Esophagus mucosa (tissue), 1 donor: ENCODE results near the gene GPR15. TPM values are rescaled to one million over a fixed set of nuclear protein-coding genes. Genes with fewer than 3 reads are reported as not detected.
A peak's percentile ranks its signal among the peaks of the same experiment; 100 is the strongest.

Experiments used
- ATAC-seq: fragments of 200-7000 bp; cut with Tn5 transposase; one replicate; pipeline ENCODE4 v1.9.1; 2020
- total RNA-seq: library from RNA; stranded (reverse); gene quantifications from one replicate; pipeline ENCODE4 v1.2.4, GENCODE V29; 2023
- donor health status: DM: yes; HTN: yes; CAD: no.

GPR15 gene
- 0.32 TPM for total RNA-seq

DNA sequence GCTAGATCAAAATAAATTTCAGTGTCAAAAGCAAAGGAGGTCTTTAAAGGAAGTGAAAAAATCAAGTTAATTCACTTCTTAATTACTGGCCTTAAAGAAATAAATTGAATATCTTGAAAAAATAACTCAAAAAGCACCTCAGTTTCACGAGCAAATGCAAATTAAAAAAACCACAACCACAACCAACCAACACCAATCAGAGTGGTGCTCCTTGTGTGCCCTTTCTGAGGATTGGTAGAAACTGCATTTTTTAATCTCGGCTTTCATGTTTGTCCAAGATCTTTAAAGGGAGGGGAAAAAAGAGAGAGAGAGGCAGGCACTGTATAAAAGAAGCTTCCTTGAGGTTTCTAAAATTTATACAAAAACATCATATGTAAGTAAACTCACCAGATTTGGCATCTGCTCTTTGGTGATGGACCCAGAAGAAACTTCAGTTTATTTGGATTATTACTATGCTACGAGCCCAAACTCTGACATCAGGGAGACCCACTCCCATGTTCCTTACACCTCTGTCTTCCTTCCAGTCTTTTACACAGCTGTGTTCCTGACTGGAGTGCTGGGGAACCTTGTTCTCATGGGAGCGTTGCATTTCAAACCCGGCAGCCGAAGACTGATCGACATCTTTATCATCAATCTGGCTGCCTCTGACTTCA lies at the start of gene GPR15:
TSS of gene GPR15 (plus strand) at position 357 of the 653 bp plus-strand sequence. CDS start at position 413, 56 bp downstream.
- no peak for ATAC-seq

DNA sequence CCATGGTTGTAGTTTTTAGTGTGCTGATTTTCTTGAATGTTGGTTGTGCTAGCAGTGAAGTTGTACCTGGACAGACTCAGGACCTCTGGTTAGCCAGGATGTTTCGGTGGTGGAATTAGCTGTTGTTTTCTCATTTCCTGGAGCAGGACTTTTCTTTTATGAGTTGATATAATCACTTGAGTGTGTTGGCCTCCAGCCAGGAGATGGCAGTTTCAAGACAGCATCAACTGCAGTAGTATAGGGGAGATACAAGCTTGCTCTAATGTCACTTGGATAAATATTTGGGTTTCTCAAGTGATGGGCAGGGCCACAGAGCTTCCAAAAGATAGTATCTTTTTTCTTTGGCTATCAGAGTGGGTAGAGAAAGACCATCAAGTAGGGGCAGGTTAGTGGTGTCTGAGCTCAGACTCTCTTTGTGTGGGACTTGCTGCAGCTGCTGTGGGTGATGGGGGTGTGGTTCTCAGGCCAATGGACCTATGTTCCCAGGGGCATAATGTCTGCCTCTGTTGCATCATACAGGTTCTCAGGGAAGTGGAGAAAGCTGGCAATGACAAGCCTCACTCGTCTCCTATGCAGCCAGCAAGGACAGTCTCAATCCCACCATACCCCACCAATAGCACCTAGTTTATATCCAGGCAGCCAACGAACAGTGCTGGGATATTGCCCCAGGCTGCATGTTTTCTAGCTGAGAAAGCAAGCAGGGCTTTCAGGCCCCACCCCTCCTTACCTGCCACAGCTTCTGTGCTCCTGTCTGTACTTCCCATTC lies 48.9 kb upstream of the GPR15 start:
- ATAC-seq = peak; percentile 32

DNA sequence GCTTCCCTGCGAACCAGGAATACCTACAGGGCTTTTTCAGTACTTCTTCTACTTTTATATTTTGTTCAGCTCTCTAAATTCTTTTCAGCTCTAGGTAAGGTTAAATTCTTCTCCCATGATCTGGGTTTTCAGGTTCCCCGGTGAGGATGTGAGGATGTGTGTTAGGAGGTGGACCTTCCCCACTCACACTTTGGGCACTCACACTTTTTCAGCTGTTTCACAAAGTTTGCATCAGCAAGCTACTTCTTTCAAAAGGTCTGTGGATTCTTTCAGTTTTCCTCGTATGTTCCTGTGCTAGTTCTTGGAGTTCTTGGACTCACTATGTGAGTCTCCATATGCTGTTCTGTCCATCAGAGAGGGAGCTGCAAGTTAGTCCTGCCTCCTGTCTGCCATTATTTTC lies 48.2 kb upstream of the GPR15 start:
- no peak for ATAC-seq

DNA sequence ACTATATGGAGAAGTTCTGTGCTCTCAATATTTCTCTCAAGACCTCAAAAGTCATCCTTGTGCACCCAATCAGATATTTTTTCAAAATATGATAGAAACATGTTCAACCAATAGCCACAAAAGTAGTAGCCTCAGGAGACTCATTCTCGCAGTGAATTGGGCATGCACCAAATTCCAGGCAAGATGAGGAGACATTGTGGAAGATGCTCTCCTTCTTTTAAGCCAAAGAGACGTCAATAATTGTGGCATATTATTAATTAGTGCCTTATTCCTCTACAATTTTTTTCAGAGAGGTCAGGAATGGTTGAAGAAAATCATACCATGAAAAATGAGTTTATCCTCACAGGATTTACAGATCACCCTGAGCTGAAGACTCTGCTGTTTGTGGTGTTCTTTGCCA lies 34.4 kb upstream of the GPR15 start, which contains the start of gene OR5K2:
TSS of gene OR5K2 (plus strand) at position 301 of the 400 bp plus-strand sequence. CDS start at position 301, 0 bp downstream.
- ATAC-seq = no peak

DNA sequence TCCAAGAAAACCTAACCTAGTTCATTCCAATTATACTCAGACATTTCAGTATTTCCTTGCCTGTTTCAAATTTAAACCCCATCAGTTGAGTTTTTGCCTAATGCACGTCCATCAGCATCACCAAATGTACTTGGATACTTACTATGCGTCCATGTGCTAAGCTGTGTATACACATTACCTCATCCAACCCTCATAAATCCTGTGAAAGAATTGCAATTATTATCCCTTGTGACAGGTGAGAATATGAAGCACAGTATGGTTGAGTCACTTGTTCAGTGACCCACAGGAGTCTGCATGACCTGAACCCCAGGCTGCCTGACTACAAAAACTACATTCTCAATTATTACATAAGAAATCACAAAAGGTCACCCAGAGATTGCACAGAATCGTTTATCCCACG lies 31.8 kb upstream of the GPR15 start:
- ATAC-seq = peak; percentile 100

DNA sequence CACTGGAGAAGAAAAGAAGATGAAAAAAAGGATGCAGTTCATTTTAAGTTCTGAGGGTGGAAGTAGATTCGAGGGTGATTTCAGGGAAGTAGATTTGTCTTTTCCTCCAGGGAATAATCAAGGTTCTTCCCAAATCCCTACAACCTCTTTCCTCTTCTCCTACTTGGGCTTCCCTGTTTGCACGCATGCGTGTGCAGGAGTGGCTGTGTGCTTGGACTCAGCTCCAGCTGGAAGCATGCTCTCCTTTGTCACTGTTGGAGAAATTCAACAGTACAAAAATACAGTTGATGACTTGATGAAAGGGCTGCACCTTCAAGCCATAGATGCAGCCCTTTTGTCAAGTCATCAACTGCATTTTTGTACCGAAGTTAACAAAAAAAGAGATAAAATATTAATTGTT lies 30.5 kb upstream of the GPR15 start:
- no peak for ATAC-seq

DNA sequence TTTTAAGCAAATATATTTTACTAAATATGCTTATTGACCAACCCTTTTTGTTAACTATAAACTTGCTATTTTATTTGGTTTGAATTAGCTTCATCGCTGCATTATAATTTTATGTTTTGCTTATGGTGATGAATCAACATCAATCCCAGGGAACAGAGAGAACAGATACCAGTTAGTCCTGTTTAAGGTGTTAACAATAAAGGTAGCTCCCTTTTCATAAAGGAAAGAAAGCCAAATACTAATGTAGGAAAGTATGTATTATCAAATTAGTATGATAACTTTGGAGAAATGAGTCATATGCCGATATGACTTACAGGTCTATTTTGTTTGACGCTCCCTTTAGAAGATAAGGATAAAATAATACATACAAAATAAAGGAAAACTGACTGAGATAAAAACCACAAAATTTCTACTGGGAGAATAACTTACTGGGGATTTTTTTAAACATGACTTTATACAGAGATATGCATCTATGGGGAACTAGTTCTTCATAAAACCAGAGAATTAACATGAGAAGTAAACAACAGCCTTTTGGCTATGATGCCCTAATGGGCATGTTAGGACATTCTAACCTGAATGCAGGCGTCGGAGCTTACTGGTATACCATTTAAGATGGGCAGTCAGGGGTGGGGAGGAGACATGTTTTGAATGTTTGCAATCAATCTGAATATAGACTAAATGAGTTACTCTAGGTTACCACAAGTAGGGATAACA lies 29.8 kb upstream of the GPR15 start:
- peak; percentile 65 for ATAC-seq

DNA sequence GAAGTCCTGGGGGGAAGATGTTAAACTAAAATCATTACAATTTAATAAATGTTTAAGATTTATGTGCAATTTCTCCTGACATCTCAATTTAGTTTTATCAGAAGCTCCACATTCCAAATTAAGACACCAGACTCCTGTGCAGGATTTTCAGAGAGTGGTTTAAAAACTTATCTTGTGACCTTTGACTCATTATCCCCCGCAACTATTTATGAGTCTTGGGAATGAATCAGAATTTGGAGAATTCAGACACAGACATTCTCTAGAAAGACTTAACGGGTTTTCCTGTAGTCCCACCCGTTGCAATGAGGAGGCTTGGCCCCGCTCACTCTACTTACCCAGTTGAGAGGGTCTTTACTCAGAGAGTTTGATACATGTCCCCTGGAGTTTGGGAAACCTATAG lies 27.2 kb upstream of the GPR15 start:
- no peak for ATAC-seq

DNA sequence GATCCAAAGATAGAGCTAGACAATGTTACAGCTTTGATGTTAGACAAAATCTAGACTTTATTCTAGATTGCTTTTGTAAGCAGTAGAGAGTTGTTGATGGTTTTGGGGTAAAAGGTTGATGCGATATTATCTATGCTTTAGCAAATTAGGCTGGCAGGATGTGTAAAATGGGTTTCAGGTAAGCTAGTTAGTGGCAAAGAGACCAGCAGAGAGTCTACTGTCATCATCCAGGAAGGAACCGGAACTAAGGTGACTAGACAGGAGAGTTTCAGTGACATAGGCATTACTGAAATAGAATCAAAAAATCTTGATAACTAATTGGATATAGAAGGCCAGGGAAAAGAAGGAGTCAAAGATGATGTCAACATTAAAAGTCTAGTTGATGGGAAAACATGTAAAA lies 23.2 kb upstream of the GPR15 start:
- no peak for ATAC-seq

DNA sequence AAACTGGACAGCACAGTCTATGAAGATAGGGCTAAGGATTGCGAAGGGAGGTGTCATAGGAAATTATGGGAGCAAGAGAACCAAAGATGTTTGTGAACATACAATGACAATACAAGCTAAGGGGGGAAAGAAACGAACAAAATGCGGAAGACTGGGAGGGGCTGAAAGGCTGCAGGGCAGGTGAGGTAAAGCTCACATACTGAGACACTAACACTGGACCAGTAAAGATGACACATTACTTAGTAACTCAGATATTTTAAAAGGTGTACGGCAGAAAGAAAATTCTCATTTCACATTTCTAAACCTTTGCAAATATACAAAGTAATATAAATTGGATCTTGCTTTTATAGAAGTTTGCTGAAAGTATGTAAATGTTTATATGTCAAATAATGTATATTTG lies 19.2 kb upstream of the GPR15 start:
- ATAC-seq = peak; percentile 72

DNA sequence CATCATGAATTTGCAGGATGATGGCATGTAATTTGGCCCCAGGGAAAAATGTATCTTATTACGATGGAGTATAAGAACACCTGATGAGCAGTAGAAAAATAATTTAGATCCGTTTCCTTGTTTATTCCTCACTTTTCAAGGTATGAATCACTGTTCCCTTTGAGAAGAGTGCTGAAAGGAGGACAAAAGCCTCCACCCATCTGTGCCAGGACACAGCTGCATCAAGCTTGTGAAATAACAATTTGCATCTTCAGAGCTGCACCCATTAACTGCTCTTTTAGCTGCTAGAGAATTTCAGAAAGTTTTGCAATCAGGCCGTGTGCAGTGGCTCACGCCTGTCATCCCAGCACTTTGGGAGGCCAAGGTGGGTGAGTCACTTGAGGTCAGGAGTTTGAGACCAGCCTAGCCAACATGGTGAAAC lies 18.7 kb upstream of the GPR15 start:
- peak; percentile 98 for ATAC-seq

DNA sequence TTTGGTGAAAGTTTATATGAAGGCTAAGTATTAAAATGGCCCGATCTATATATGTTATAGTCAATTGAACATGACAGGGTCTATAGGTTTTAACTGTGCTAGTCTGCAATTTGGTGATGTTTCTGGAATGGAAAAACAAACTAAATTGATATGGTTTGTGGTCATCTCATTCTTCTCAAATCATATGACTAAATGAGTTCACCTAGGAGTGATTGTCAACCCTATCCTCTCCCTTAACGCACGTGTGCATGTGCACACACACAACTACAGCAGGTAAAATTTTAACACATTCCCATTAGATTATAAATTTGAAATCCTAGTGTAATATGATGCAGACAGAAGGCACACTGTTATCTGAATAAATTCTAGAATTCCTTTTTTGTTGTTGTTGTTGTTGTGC lies 18.0 kb upstream of the GPR15 start:
- ATAC-seq = no peak

DNA sequence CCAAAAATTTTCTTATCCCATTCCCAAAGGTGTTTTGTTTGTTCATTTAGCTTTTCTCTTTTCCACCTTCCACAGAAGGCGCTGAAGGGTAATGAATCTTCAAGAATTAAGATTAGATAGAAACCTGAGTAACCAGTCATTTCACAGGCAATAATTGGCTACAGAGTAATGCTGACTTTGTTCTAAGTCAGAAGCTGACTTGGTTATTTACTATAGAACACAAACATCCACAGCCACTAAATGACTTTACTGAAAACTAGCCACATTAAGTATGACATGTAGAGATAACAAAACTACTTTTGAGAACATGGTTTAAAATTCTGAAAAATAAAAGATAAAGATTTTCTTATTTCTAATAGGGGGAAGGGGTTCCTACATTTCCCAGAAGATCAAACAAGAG lies 16.8 kb upstream of the GPR15 start:
- no peak for ATAC-seq

DNA sequence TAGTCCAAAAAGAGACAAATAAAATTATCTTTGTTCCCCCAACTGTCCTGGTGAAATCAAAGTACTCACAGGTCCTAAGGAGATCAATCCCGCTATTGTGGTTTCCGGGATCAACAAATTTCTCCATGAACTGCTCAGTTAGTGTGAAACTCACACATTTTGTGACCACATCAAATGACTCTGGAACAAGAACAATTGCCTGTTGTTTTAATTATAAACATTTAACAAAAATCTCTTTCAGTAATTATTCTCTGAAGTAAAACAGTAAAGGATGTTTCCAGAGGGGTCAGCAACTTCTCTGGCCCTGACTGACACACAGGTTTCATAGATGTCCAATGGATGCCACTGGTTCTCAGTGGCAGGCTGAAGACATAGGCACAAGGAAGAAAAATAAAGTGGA lies 13.0 kb upstream of the GPR15 start:
- ATAC-seq = no peak

DNA sequence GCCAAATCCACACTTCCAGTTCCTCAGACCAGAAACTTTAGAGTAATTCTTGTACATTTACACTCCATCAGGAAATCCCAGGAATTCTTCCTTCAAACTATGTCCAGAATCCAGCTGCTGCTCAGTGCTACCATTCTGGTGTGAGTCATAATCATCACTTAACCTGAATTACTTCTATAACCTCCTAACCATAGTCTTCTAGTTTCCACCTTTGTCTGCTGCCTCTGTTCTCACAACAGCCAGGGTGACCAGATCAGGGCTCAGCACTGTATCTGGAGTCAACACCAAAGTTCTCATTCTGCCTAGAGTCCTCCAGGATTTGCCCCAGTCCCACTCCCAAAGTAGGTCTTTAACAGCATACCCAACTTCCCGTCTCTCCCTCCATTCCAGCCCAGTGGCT lies 12.4 kb upstream of the GPR15 start:
- no peak for ATAC-seq

DNA sequence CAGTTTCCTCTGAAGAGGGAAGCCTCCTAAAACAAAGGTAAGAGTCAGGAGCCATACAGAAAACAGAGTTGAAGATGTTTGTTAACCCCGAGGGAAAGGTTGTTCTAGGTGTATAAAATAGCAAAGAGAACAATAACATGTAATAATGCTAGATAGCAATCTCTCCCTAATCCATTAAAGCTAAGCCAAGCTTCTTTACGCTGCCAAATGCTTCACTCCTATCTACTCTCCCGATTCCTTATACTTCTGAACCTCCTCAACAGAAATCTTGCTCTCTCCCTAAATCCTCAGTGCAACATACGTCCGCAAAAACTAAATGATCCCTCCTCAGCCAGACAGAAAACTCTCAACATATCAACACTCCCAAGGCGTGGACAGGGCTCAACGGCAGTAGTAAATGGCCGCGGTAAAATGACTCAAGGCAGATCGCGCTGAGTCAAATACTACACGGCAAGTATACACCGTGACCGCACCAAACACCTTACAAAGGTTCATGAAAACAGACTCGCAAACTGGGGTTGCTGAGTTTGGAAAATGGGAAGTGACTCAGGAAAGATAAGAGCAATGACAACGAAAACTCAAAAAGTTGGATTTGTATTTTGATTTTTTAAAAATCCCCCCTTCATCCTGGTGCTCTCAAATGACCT lies 9.8 kb upstream of the GPR15 start:
- peak; percentile 74 for ATAC-seq

DNA sequence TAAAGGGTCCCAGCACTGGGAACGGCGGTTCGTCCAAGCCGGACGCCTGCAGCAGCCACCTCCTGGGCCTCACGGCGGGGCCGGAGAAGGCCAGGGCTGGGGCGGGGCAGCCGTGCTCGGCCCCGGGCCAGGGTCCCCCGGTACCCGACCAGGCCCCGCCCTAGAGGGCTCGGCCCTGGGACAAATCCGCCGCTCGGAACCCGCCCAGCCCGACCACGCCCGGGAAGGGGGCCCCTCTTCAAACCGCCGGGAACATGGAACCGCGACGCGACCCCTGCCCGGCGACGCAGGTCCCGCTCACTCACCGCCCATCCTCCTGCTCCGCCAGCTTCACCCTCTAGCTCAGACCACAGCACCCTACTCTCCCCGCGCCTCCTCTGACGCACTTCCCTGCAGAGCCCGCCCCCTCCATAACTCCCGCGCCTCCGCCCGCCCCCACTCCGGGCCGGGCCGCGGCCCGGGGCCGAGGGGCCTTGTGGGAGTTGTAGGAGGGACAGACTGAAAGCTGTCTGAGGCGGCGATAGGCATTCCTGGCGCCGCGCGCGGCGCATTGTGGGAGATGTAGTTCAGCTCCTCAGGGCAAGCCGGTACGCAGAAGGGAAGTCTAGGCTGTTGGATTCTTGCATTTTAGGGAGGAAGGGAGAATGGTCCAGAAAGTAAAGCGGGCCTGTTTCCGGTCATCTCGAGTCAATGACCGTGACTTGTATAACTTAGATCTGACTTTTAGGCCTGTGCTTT lies 9.1 kb upstream of the GPR15 start, which contains the start of gene CLDND1:
TSS of gene CLDND1 (minus strand) at position 359 of the 738 bp plus-strand sequence. CDS start 1,478 bp downstream, outside the sequence.
- peak; percentile 100 for ATAC-seq

DNA sequence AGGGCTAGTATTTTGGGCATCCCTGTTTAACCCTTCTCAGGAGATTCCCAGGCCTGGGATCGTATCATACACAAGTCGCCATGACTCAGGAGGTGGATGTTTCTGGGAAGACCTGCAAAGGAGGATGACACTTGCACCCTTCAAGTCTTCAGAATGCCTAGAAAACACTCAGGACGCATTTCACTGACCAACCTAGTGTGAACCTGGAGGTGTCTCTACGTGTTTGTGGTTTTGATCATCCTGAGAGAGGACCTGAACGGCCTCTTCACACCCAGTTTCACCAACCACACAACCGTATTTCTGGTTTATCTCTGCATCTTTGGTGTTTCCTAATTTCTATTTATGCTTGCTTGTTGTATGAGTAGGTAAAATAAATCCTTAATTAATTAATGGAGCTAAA lies 6.3 kb upstream of the GPR15 start:
- no peak for ATAC-seq

DNA sequence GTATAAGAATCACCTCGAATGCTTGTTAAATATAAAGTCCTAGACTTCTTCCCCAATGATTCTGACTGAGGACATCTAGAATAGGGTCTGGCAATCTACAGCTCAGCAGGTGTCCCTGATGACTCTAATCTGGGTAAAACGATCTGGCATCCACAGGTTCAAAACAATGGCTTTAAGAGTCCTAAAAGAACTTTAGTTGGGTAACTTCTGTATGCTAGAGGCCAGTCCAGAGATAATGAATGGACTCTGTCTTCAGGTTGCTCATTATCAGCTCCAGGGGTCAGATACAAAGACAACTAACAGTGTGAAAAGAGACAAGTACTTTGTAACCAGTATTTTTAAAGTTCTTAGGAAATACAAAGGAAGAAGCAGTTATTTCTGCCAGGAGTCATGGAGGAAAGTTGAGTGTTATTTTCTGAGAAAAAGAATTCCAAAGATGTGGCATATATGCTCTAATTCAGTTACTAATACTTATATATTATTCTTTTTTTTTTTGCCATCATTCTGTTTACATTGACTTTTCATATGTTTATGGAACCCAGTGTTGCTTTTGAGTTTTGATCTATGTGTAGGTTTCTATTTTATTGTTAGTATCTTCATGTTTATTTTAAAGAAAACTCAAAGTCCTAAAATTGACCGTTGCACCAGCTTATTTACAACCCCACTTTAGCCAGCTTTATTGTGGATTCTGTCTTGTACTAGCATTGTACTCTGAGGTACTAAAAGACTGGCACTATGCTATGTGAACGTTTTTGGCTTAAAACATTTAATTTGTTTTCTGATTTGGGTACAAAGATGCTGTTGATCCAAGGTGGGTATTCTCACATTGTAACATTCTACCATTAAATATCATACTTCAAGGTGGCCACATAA lies 3.1 kb upstream of the GPR15 start:
- no peak for ATAC-seq

DNA sequence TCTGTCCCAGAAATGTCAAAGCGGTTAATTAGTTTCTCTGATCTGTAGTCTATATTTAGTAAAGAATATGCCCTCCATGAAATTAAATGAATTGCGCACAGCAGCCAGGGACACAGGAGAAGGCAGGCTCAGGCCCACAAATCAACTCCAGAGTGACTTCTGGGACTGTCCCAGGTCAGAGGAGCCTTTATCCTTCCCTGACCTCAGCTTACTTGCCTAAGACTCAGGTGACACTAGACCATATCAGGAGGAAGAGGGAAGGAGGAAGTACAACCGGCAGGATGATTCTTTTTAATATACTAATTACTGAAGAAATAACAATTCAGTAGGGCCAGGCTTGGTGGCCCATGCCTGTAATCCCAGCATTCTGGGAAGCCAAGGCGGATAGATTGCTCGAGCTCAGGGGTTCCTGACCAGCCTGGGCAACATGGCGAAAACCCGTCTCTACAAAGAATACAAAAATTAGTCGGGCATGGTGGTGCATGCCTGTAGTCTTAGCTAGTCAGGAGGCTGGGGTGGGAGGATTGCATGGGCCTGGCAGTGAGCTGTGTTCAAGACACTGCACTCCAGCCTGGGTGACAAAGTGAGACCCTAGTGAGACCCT lies 1.8 kb upstream of the GPR15 start:
- ATAC-seq = peak; percentile 57

DNA sequence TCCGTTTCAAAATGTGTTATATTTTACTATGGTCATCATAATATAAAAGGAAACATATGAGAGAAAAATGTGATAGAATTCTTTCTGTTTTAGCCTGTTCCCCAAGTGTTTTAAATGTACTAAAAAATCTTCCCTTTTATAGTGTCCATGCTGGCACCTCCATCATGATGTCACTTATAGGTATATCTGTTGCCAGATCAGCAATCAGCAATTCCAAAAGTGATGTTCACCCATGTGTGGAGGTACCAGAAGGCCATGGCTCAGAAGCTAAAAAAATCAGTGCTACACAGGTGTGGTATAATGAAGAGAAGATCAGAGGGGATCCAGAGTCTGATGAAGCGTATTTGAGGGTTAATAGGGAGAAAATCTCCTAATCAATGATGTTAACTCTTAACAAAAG lies 1.1 kb upstream of the GPR15 start:
- ATAC-seq = no peak
